Fibroblast of villous mesenchyme (primary cell): ENCODE measurements around the gene SERPINA7. TPM values are rescaled to one million over a fixed set of nuclear protein-coding genes. Genes with fewer than 3 reads are reported as not detected.

Source experiments
- DNase-seq: peaks from one replicate; pipeline ENCODE4 v3.0.0-alpha.2; 2010; ENCODE audit warnings: low read depth
- H3K4me3 ChIP-seq: 2 replicates; pipeline ENCODE4 v1.5.1; 2011; ENCODE audit warnings: low read depth, mild to moderate bottlenecking, low read length
- CTCF ChIP-seq: IDR thresholded peaks from 2 replicates; pipeline ENCODE4 v1.5.1; 2012; ENCODE audit warnings: low read depth, mild to moderate bottlenecking, low read length; ENCODE audit not compliant: insufficient read depth
- total RNA-seq: library from RNA; depleted of rRNA; stranded (reverse); fragments of >200 nt; gene quantifications from 2 replicates; pipeline ENCODE4 v1.2.3, GENCODE V29; 2012

The SERPINA7 gene
- total RNA-seq, 1 donor, result not detected

GRCh38 chrX:106037835-106038473, 573 bp downstream of the SERPINA7 start:
- no peak overlapping the region for H3K4me3 ChIP-seq
- no peak for TF ChIP-seq CTCF
- no peak for DNase-seq

DNA sequence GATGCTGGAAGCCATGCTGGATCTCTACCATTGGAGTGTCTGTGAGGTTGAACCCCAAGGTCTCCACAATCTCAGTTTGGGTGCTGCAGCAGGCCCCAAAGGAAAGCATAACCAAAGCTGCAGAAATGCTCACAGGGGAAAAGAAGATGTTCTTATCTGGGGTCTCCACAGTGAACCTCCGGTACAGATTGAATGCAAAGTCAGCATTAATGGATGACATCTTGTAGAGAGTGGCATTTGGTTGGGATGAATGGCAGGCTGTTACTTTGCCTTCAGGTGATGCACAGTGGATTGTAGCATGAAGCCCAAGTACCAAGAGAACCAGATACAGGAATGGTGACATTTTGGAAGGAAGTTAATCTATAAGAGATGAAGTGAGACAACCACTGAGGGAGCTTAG, 1.8 kb downstream of the SERPINA7 start:
- no peak for TF ChIP-seq CTCF
- H3K4me3 ChIP-seq, result no peak overlapping the region
- no peak for DNase-seq

- peak; percentile 31 for TF ChIP-seq CTCF
- no peak for DNase-seq
Measured at GRCh38 chrX:106035064-106035463, 3.5 kb downstream of the SERPINA7 start.

DNA sequence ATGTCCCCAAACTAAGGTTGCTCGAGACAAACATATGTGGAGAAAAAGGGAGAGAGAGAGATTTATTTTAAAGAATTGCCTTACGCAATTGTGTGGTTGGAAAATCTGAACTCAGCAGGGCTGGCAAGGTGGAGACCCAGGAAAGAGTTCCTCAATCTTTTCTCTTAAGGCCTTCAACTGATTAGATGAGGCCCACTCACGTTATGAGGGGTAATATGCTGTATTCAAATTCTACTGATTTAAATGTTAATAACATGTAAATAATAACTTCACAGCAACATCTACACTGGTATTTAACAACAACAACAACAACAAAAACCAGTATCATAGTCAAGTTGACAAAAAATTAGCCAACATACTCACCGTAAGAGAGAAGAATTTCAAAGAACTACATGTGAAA, 14.6 kb downstream of the SERPINA7 start:
- DNase-seq, result no peak
- no peak for TF ChIP-seq CTCF

More at GRCh38 chrX:106035064-106035463, 3.5 kb downstream of the SERPINA7 start:
- H3K4me3 ChIP-seq, result no peak overlapping the region

DNA sequence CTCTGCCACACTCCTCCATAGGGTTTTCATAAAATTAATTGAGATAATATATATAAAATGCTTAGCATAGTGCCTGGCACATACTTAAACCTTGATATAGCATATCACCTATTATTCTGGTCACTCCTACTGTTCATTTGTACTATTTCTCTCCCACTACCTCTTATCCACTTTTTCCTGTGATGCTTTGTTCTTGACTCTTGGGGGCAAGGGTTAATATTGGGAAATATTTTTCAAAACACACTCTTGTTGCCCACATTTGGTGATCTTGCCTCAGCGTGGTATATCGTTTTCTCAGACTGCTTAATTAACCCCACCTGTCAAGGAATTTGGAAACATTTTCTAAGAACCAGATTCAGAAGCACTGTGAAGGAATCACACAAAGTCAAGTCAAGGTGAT, 16.3 kb downstream of the SERPINA7 start:
- H3K4me3 ChIP-seq, result no peak overlapping the region
- DNase-seq, result no peak
- TF ChIP-seq CTCF, result no peak

More for the DNA sequence above, 14.6 kb downstream of the SERPINA7 start:
- no peak overlapping the region for H3K4me3 ChIP-seq

- no peak overlapping the region for H3K4me3 ChIP-seq
- no peak for DNase-seq
- no peak for TF ChIP-seq CTCF
Measured at GRCh38 chrX:106014119-106014775, 24.3 kb downstream of the SERPINA7 start.

DNA sequence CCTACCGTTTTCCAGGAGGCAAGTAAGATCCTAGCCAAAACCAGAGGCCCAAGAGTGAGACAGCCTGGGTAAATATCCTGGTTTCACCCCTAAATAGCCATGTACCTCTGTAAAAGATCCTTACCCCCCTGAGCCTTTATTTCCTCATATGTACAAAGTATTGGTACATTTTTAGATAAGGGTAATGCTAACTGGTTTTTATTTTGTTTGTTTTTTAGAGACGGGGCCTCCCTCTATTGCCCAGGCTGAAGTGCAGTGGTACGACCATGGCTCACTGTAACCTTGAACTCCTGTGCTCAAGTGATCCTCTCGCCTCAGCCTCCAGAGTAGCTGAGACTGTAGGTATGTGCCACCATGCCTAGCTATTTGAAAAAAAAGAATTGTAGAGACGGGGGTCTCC, 29.4 kb downstream of the SERPINA7 start:
- no peak overlapping the region for H3K4me3 ChIP-seq
- DNase-seq, result no peak
- TF ChIP-seq CTCF, result no peak
